NT2/D1 (cell line): ENCODE results near the gene MAP6.

Source experiments
- SUZ12 ChIP-seq: IDR thresholded peaks from 2 replicates; pipeline ENCODE4 v1.6.1; 2011; ENCODE audit not compliant: insufficient read length, insufficient read depth; ENCODE audit errors: extremely low read depth
- YY1 ChIP-seq: IDR thresholded peaks from 2 replicates; pipeline ENCODE4 v1.6.1; 2011; ENCODE audit not compliant: insufficient read length, insufficient read depth
- ZNF274 ChIP-seq: IDR thresholded peaks from 2 replicates; pipeline ENCODE4 v1.6.1; 2011; ENCODE audit warnings: mild to moderate bottlenecking, low read depth, low read length

GRCh38 chr11:75602951-75603350 is 65.9 kb downstream of the MAP6 start:
- TF ChIP-seq YY1: no peak
- TF ChIP-seq SUZ12: no peak
- TF ChIP-seq ZNF274: no peak
